NCI-H82 (cell line): ENCODE results near the gene FGF9.

ENCODE experiments used
- DNase-seq: peaks from one replicate; lab custom pipeline; 2025; lab: John Stamatoyannopoulos, UW

Gene FGF9

DNA sequence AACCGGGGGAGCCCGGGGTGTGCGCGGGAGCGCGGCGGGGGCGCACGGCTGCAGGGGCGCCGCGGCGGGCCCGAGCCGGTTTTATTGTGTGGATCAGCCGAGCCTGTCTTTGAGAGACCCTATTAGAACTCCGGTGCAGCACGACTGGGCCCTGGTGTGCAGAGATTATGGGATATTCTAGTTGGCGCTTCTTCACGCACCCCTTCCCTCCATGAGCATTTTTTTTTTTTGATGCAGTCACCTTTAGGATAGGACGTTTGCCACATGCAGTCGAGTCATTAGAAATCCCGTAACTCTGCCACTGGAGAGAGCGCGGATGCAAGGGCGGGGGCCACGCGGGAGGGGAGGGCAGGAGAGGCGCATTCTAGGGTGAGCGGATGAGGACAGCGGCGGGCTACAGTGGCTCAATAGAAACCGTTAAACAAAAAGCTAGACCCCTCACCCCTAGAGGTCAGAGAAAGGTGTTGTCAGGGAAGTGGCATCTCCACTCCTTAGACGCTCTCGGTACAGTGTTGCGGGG lies 3.7 kb downstream of the FGF9 start:
- DNase-seq: no peak

DNA sequence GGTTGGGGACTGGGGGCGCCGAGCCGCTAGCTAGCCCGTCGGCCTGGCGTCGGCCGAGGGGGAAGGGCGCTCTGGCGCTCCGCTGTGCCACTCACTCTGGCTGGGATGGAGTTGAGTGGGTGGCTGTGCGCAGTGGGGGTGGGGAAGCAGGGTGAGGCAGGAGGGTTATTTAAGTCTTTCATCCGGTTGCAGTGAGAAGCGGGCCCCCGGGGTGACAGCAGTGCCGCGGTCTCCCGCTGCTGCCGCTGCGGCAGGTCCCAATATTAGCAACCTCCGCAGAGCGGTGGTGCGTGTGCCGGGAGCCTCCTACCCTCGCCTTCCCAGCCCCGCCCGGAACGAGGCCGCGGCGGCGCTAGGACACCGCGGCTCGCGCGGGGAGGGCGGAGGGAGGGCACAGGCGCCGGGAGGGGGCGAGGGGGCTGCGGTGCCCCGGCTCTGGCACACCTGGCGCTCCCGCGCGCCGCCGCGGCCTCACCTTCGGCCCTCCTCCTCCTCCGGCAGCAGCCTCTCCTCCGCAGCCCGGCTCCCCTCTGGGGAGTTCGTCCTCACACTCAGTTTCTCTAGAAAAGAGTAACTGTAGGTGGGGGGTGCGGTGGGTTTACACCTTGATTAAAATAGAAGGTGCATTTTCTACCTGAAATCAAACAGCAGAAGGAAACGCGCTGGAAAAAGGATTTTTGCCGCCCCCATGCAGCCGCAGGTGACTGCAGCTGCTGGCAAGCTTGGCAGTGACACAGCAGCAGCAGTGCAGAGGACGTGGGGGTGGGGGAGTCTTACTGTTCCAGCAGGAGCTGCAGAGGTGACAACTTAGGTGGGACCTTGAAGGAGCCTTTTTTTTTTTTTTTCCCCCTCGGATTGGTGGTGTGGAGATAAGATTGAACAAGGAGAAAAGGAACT lies 4.5 kb downstream of the FGF9 start:
- DNase-seq: peak; percentile 15

DNA sequence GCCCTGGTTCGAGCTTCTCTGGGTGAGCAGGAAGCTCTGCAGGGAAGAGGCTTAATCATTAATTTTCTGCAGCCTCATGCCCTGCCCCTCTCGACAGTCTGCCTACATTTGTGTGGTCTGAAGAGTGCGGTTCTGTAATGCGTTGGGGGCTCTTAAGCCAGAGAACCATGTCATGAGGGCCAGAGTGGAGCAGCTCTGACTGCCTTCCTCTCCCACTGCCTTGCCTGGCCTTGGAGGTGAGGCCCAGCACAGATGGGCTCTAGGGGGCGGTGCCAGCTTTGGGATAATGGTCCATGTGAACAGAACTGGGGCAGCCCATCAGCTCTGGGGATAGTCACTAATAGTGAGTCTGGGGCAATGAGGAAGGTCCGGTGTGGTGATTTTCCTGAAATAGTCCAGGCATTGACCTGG lies 5.7 kb downstream of the FGF9 start:
- peak; percentile 51 for DNase-seq

DNA sequence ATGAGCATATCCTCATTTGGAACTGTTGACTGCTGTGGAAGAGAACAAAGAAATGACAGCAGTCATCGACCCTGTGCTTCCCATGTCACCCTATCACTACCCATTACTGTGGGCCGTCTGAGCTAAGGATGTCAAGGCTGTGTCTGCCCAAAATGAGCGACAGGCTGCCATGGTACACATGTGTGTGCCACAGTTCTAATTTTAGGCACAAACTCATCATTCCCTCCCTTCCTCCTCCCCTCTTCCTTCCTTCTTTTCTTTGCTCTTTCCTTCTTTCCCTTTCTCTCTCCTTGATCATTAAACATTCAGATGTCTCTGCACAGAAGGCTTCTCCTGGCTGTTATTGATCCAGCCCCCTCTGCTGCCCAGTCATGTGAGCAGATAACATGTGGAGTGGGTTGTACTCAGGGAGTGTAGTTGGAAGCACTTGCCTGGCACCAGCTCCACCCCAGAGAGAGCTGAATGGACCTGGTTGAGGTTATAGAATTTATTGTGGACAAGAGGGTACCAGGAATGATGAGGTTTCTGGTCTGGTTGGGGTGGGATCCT lies 6.3 kb downstream of the FGF9 start:
- no peak for DNase-seq

DNA sequence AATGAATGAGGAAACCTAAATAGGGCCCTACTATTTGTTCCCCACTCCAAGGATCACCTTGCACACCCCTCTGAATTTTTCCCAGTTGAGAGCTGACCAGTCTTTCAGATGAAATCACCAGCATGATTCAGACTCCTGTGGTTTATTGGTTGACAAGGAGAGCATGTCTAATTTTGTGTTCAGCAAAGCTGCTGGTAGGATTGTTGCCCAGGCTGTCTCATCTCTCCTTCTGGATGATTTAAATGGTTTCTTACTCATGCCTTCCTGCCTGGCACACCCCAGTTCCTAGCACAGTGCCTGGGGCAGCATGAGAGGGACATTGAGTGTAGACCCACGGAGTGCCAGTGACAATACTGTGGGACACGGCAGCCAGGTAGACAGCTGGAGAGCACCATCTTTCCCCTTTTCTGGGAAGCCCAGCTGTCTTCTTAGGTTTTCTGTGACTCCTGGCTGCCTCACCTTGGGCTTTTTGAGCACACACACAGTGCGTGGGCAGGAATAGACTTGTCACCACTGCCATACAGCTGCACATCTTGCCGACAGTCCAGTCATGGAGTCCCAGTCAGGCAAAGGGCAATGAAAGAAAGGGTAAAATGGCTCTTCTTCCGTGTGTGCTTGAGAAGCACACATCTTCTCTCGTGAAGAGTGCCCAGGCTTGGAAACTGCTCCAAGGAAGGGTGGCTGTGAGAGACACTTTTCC lies 12.3 kb downstream of the FGF9 start:
- no peak for DNase-seq

DNA sequence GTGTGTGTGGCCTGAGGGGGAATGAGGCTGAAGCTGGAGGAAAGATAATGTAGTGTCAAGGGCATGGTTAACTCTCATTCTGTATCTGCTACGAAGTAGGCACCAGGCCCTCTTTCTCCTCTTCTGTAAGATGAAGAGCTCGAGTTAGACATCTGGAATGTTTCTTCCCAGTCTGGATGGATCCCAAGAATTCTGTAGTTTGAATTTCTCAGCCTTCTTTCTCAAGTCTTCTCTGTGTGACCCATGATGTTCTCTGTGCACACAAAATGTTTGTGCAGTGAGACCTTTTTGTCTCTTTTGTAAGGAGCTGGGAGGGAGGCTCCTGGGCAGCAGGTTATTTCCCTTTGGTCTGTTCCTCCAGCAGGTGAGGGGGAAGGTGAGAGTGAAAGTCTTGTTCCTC lies 13.7 kb downstream of the FGF9 start:
- no peak for DNase-seq

DNA sequence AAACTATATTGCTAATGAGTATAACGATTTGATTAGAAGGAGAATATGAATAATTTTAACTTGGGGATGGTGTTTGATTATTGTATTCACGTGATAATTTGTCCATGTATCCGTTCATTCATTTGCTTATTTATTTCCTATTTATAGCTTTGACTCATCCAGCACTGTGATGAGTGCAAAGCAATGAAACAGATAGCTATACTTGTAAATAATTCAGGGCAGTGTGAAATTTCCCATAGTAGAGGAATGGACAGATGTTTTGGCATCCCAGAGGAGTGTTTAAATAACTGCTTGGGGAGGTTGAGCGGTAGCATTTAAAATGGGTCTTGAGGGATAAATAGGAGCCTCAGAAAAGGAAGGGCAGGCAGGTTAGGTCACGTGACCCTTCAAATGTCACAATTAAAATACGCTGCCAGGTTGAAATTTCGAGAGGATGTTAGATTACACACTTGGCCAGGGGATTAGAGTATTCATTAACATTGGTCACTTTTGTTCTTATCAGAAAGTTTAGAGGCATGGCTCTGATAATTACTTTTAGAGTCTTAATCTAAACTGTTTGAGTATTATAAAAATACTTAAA lies 14.7 kb downstream of the FGF9 start:
- DNase-seq: no peak

DNA sequence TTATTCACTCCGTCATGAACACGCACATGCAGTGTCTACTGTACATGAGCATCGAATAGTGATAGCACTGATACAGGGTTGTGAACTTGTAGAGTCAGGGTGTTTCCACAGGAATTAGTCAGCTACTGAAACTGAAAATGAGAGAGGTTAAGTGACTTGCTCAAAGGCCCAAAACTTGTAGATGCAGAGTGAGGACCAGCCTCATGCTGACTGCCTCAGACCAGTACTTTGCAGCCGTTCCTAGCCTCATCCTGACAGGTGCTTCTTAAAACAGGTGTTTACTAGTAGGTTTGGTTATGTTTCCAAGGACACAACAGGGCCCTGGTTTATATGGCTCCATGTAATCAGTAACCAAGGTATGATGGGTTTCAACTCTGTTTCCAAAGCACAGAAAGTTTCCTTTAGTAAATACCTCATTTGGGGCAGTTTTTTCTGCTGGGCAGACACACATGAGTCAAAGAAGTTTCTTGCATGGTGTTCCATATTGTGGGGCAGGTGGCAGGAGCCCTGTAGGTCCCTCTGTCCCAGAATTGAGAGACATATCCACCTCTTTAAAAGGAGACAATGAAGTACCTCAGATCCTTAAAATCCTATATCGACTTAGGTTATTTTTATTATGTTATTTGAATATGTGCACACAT lies 16.0 kb downstream of the FGF9 start:
- no peak for DNase-seq

DNA sequence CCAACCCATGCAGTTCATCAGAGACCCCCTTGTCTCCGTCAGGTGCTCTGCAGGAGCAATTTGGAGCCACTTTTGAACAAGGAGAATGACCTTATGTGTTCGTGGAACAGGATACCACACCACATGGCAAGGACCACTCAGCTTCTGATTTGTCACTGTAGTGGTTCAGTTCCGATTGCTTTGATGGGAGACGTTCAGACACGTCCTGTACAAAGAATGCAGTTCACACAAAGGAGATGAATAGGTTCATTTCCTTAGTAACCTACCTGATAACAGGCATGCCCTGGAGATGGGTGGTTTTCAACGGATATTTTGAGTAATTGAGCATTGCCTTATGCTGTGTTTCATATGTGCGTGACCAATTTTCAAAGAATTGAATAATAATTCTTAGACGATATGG lies 17.2 kb downstream of the FGF9 start:
- DNase-seq: no peak

DNA sequence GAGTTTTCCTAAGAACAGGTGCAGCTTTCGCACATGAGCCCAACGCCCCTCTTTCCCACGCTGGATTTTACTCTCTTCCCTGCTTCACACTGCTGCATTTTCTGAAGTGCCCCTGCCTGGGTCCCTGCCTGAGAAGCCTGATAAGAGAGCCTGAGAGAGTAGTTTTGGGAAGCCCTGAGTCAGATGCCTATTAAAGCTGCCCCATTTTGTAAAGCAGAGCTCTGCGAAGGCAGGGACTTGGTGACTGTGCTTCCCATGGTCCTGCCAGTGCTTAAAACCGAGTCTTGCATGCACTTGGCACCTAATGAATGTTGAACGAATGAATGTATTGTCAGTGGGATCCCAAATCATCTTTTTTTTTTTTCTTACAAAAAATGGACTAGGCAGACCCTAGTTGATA lies 18.2 kb downstream of the FGF9 start:
- DNase-seq: no peak

DNA sequence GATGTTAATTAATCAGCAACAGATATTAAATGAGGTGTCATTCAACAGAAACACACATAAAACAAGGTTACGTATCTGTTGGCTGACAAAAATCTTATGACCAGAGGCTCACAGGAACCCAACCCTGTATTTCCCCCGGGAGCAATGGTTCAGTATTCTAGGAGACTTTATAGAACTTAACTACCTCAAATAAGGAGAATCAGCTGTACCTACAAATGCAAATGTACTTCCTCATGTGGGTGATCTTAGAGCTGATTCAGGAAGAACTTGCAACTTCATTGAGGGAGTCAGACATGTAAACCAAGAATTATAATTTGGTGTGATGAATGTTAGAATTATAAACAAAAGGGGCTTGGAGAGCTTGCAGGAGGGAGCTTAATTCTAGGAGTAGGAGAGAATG lies 20.1 kb downstream of the FGF9 start:
- no peak for DNase-seq

DNA sequence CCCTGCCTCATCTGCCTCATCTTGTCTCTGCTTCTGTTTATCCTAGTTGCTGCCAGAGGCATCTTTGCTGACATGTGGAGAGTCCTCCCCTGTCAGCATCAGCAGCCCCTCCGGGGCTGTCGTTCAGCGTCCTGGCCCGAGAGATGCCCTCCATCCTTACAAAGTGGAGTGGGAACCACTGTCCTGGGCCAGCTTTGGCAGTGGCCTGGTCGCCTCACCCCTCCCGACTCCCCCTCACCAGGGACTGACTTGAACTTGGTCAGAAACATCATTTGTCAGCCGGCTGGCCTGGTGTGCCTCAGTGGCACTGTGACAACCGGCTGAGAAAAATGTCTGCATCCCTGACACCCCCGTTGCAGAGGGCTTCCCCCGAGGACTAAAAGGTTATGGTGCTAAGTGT lies 20.6 kb downstream of the FGF9 start:
- no peak for DNase-seq

DNA sequence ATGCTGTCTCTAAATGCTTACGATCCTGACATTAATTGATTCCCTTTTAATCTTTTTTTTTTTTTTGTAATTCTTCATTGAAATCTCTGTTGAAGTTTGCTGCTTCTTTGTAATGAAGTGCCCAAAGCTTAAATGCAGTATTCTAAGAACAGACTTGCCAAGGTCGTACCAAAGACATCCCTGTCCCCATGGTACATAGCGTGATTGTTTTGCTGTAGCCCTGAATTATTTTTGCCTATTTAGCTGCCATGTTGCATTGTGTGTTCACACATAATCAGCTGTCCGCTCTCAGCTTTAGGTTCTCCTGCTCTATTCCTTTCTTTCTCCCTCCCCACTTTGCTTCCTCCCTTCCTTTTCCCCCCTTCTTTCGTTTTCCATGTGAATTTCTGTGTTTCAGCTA lies 21.1 kb downstream of the FGF9 start:
- DNase-seq: no peak

DNA sequence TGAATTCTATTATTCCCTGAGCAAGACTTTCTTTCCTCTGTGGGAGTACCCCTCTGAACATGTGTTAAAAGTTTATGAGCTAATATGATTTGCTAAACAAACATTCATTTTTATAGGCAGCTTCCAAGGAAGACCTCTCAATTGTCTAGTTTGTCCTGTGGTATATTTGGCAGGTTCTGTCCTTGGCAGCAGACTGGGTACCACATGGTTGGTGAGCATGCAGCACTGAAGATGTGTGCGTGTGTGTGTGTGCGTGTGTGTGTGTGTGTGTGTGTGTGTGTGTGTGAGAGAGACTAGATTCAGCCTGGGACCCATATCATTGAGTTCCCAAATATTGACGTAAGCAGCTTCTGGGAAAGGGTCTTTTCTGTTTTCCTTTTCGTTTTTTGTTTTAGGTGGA lies 24.0 kb downstream of the FGF9 start:
- DNase-seq: no peak

DNA sequence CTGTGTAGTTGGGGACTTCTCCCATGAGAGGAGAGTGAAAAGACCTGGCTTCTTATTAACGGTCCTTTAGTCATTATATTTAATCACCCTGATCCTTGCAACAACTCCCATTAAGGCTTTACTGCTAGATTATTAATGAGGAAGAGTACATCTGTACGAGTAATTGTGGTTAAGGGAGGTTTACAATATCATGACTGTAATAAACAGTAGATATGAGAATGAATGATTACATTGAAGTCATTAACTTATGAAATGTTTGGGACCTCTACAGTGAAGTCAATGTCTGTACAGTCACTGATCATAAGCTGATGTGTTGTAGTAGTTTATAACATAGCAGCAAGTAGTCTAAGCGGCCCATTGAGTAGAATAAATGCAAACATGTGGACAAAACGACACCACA lies 24.7 kb downstream of the FGF9 start:
- no peak for DNase-seq

DNA sequence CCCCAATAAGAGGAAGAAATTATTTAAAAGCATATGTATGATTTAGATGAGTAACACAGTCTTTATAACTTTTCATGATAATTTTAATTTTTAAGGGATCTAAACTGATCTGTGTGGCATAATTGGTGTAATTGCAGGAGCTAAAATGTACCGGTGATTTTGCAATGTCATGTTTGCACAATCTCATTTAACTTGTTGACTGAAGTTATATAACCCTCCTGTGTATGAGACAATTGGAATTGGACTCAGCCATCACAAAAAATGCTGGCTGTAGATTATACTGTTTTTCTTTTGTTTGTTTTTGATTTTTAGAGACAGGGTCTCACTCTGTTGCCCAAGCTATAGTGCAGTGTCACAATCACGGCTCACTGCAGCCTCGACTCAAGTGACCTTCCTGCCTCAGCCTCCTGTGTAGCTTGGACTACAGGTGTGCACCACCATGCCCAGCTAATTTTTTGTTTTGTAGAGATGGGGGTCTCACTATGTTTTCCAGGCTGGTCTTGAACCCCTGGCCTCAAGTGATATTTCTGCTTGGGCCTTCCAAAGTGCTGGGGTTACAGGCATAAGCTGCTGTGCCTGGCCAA lies 26.1 kb downstream of the FGF9 start:
- DNase-seq: no peak

DNA sequence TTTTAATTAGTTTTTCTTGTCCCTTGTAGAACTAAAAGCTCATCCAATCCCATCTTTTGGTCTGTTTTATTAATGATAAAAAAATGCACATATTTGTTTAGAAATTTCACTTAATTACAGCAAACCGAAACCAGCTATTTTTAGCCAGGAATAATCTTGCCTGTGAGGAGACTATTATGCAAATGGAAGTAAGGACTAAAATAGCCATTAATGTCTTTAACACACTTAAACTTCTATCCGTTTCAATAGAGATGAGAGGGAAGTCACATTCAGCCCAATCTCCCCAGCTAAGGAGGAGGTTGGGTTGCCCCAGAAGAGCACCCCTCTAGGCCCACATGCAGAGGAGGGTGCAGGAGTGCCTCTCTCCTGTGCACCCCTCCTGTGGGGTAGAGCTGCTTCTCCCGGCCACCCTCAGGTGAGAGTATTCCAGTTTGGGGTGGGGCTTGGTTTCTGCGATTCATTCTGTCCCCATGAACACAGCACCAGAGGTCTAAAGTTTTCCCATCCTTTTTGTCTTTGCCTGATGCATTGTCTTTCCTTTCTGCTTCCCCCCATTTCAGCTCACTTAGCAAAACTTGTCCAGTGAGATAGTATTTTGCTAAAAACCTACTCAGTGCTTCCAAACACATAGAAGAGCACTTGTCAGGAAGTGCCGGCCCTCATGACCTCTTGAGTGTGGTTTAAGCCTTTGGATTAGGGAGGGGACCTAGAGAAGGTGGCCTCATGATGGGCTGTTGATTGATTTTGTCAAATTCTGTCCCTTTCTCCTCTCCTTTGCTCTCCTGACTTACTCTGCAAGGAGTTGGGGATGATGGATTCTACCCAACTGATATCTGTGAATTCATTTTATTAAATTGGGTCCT lies 28.2 kb downstream of the FGF9 start:
- no peak for DNase-seq

DNA sequence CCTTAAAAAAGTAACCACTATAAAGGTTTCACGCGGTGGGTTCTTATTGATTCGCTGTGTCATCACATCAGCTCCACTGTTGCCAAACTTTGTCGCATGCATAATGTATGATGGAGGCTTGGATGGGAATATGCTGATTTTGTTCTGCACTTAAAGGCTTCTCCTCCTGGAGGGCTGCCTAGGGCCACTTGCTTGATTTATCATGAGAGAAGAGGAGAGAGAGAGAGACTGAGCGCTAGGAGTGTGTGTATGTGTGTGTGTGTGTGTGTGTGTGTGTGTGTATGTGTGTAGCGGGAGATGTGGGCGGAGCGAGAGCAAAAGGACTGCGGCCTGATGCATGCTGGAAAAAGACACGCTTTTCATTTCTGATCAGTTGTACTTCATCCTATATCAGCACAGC lies 30.6 kb downstream of the FGF9 start:
- no peak for DNase-seq

DNA sequence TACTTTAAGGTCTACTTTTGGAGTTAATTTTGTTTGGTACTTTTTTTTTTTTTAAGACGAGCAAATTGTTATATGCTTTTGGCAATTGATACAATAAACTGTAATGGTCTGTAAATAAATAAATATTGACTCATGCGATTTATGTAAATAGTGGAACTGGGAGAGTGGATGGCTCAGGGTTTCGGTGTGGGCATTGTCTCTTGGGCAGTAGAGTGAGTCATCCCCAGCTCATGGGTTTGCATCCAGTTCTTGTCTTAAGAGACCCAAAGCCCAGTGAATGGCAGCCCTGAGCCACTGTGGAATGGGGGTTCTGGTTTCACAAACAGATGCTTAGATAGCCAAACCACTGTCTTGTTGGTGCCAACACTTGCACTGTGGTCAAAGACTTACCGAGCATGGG lies 33.0 kb downstream of the FGF9 start:
- no peak for DNase-seq

DNA sequence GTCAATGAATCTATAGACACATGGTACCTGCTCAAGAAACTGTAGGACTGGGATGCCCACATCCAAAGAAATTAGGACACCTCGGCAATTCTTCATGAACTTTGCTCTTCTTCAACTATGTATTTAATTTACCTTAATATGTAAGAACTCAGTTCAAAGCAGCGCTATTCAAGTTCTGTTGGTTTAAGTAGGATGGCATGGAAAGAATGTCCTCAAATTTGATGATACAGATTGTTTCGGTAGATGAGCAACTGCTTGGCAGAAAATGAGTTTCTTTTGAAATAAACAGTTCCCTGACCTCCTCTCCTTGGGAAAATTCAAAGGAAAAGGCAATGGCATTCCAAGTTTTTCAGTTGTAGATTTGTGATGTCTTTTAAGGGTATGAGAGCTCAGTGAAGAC lies 36.7 kb downstream of the FGF9 start:
- DNase-seq: no peak

DNA sequence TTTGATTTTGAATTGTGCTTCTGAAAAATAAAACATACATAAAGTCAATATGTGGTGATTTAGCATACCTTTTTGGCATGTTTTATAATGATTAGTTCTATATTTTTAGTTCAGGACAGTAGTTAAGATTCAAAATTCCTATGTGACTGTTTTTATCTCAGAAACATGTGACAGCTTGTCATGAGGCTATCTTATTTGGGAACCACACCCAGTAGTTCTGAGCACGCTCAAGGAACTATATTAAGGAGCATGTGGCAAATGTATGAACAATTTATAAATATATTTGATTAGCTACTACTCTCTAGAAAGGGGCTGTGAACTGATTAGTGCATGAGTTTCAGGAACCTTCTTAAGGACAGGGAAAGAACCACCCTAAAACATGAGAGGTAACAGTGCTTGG lies 38.8 kb downstream of the FGF9 start:
- no peak for DNase-seq
